ENCODE measurements around the gene S100Z.
"Not testable (repeated sequence)": the region's sequence is repeated elsewhere in the genome, so short reads cannot be mapped to it uniquely, and the experiment has no call there.

The S100Z gene

GRCh38 chr5:76811214-76811613, 38.6 kb upstream of the S100Z start:
- Histone ChIP-seq H3K4me1 (ENCODE audit: control insufficient read depth, insufficient read depth, low read length, unreplicated experiment) (peaks cover 19% of the 10 kb centered on the region), H3K4me3 (ENCODE audit: low read depth, low read length) (no peak overlapping the region), H3K79me2 (ENCODE audit: control insufficient read depth, insufficient read depth, low read length, unreplicated experiment) (no peaks in the 10 kb centered on the region), H3K27ac (ENCODE audit: low read depth, low read length) (no peak overlapping the region), H2AFZ (ENCODE audit: low read length, unreplicated experiment) (no peak overlapping the region), H3K36me3 (ENCODE audit: insufficient read depth, low read length) (no peaks in the 10 kb centered on the region), H3K27me3 (ENCODE audit: insufficient read depth, low read length) (no peaks in the 10 kb centered on the region)

- H3K27ac ChIP-seq (ENCODE audit: low read depth, low read length); H3K4me1 ChIP-seq (ENCODE audit: control insufficient read depth, insufficient read depth, low read length, unreplicated experiment); H3K36me3 ChIP-seq (ENCODE audit: insufficient read depth, low read length); H3K79me2 ChIP-seq (ENCODE audit: control insufficient read depth, insufficient read depth, low read length, unreplicated experiment); H3K4me3 ChIP-seq (ENCODE audit: low read depth, low read length); H3K27me3 ChIP-seq (ENCODE audit: insufficient read depth, low read length); H2AFZ ChIP-seq (ENCODE audit: low read length, unreplicated experiment): not testable (repeated sequence)
Measured at GRCh38 chr5:76812209-76812608, 37.6 kb upstream of the S100Z start.

GRCh38 chr5:76813982-76814562, 35.7 kb upstream of the S100Z start:
- Histone ChIP-seq H3K36me3 (ENCODE audit: insufficient read depth, low read length) (no peaks in the 10 kb centered on the region), H3K4me1 (ENCODE audit: control insufficient read depth, insufficient read depth, low read length, unreplicated experiment) (peaks cover 7% of the 10 kb centered on the region), H3K27me3 (ENCODE audit: insufficient read depth, low read length) (peaks cover 9% of the 10 kb centered on the region; the same call in 1 of the 2 replicates), H3K4me3 (ENCODE audit: low read depth, low read length) (no peak overlapping the region), H3K27ac (ENCODE audit: low read depth, low read length) (0 out of 2 replicates have a peak overlapping the region, but pooled peaks have one; percentile 8), H2AFZ (ENCODE audit: low read length, unreplicated experiment) (no peak overlapping the region), H3K79me2 (ENCODE audit: control insufficient read depth, insufficient read depth, low read length, unreplicated experiment) (no peaks in the 10 kb centered on the region)

- Histone ChIP-seq H3K36me3 (ENCODE audit: insufficient read depth, low read length) (no peaks in the 10 kb centered on the region), H3K27me3 (ENCODE audit: insufficient read depth, low read length) (peaks cover 11% of the 10 kb centered on the region; the same call in 1 of the 2 replicates), H3K79me2 (ENCODE audit: control insufficient read depth, insufficient read depth, low read length, unreplicated experiment) (no peaks in the 10 kb centered on the region), H2AFZ (ENCODE audit: low read length, unreplicated experiment) (no peak overlapping the region), H3K4me3 (ENCODE audit: low read depth, low read length) (no peak overlapping the region), H3K27ac (ENCODE audit: low read depth, low read length) (no peak overlapping the region), H3K4me1 (ENCODE audit: control insufficient read depth, insufficient read depth, low read length, unreplicated experiment) (peaks cover 7% of the 10 kb centered on the region)
Measured at GRCh38 chr5:76816110-76816831, 33.5 kb upstream of the S100Z start.

GRCh38 chr5:76818844-76819831, 30.7 kb upstream of the S100Z start, which contains the start of gene F2RL1:
Gene F2RL1, plus strand, starts transcription at chr5:76819030. Its CDS starts 153 bp downstream, at chr5:76819183.
- Histone ChIP-seq H3K36me3 (ENCODE audit: insufficient read depth, low read length) (no peaks in the 10 kb centered on the region), H3K4me1 (ENCODE audit: control insufficient read depth, insufficient read depth, low read length, unreplicated experiment) (peaks cover 7% of the 10 kb centered on the region), H3K4me3 (ENCODE audit: low read depth, low read length) (peak within 1 kb of the TSS; percentile 81), H3K27ac (ENCODE audit: low read depth, low read length) (no peak within 1 kb of the TSS), H2AFZ (ENCODE audit: low read length, unreplicated experiment) (peak within 1 kb of the TSS; percentile 47), H3K27me3 (ENCODE audit: insufficient read depth, low read length) (peaks cover 11% of the 10 kb centered on the region; the same call in 1 of the 2 replicates), H3K79me2 (ENCODE audit: control insufficient read depth, insufficient read depth, low read length, unreplicated experiment) (no peaks in the 10 kb centered on the region)

GRCh38 chr5:76819851-76820525, 29.8 kb upstream of the S100Z start:
- Histone ChIP-seq H3K4me3 (ENCODE audit: low read depth, low read length) (peak overlapping the region; percentile 81), H3K4me1 (ENCODE audit: control insufficient read depth, insufficient read depth, low read length, unreplicated experiment) (peaks cover 7% of the 10 kb centered on the region), H3K27me3 (ENCODE audit: insufficient read depth, low read length) (peaks cover 11% of the 10 kb centered on the region; the same call in 1 of the 2 replicates), H3K27ac (ENCODE audit: low read depth, low read length) (no peak overlapping the region), H2AFZ (ENCODE audit: low read length, unreplicated experiment) (peak overlapping the region; percentile 47), H3K79me2 (ENCODE audit: control insufficient read depth, insufficient read depth, low read length, unreplicated experiment) (no peaks in the 10 kb centered on the region), H3K36me3 (ENCODE audit: insufficient read depth, low read length) (no peaks in the 10 kb centered on the region)

- H3K79me2 ChIP-seq (ENCODE audit: control insufficient read depth, insufficient read depth, low read length, unreplicated experiment) = no peaks in the 10 kb centered on the region
- H3K27me3 ChIP-seq (ENCODE audit: insufficient read depth, low read length) = peaks cover 11% of the 10 kb centered on the region; the same call in 1 of the 2 replicates
- H3K4me1 ChIP-seq (ENCODE audit: control insufficient read depth, insufficient read depth, low read length, unreplicated experiment) = peaks cover 7% of the 10 kb centered on the region
- H3K36me3 ChIP-seq (ENCODE audit: insufficient read depth, low read length) = no peaks in the 10 kb centered on the region
- no peak overlapping the region for H3K27ac ChIP-seq (ENCODE audit: low read depth, low read length)
- H3K4me3 ChIP-seq (ENCODE audit: low read depth, low read length) = peak overlapping the region; percentile 81; the same call in 1 of the 2 replicates
- no peak overlapping the region for H2AFZ ChIP-seq (ENCODE audit: low read length, unreplicated experiment)
Measured at GRCh38 chr5:76820526-76820890, 29.3 kb upstream of the S100Z start.

- H3K79me2 ChIP-seq (ENCODE audit: control insufficient read depth, insufficient read depth, low read length, unreplicated experiment) = no peaks in the 10 kb centered on the region
- peaks cover 7% of the 10 kb centered on the region for H3K4me1 ChIP-seq (ENCODE audit: control insufficient read depth, insufficient read depth, low read length, unreplicated experiment)
- peaks cover 11% of the 10 kb centered on the region; the same call in 1 of the 2 replicates for H3K27me3 ChIP-seq (ENCODE audit: insufficient read depth, low read length)
- H3K36me3 ChIP-seq (ENCODE audit: insufficient read depth, low read length) = no peaks in the 10 kb centered on the region
- no peak overlapping the region for H3K4me3 ChIP-seq (ENCODE audit: low read depth, low read length)
- H3K27ac ChIP-seq (ENCODE audit: low read depth, low read length) = no peak overlapping the region
- H2AFZ ChIP-seq (ENCODE audit: low read length, unreplicated experiment) = no peak overlapping the region
Measured at GRCh38 chr5:76821136-76821535, 28.7 kb upstream of the S100Z start.

- peaks cover 11% of the 10 kb centered on the region; the same call in 1 of the 2 replicates for H3K27me3 ChIP-seq (ENCODE audit: insufficient read depth, low read length)
- not testable (repeated sequence) for H2AFZ ChIP-seq (ENCODE audit: low read length, unreplicated experiment); H3K4me3 ChIP-seq (ENCODE audit: low read depth, low read length); H3K79me2 ChIP-seq (ENCODE audit: control insufficient read depth, insufficient read depth, low read length, unreplicated experiment); H3K4me1 ChIP-seq (ENCODE audit: control insufficient read depth, insufficient read depth, low read length, unreplicated experiment); H3K27ac ChIP-seq (ENCODE audit: low read depth, low read length); H3K36me3 ChIP-seq (ENCODE audit: insufficient read depth, low read length)
Measured at GRCh38 chr5:76822105-76822731, 27.6 kb upstream of the S100Z start.
